Right atrium auricular region (tissue), 2 donors: ENCODE data around the gene ELMOD1. TPM values are rescaled to one million over a fixed set of nuclear protein-coding genes. Genes with fewer than 3 reads are reported as not detected.

Experiments used
- DNase-seq: peaks from one replicate; pipeline ENCODE4 v3.0.0-alpha.2; 2019; ENCODE audit warnings: low spot score
- H3K27ac ChIP-seq, 2 donors: fragments of 200-600 bp; sonication (generic); 1 replicate in 1 of 2; 2 replicates in 1 of 2; pipeline ENCODE4 v1.5.1; 2016 to 2019
- H3K27me3 ChIP-seq, 2 donors: fragments of 200-600 bp; sonication (generic); one replicate each; pipeline versions ENCODE4 v1.5.1 to v1.6.0; 2017 to 2019
- H3K36me3 ChIP-seq: fragments of 200-600 bp; sonication (generic); one replicate; pipeline ENCODE4 v1.5.1; 2016
- H3K4me1 ChIP-seq, 2 donors: fragments of 200-600 bp; sonication (generic); one replicate each; pipeline versions ENCODE4 v1.5.1 to v1.6.0; 2017 to 2019
- H3K4me3 ChIP-seq, 2 donors: fragments of 200-600 bp; sonication (generic); 1 replicate in 1 of 2; 2 replicates in 1 of 2; pipeline ENCODE4 v1.5.1; 2017 to 2019; ENCODE audit warnings: mild to moderate bottlenecking in 1 of 2, moderate library complexity in 1 of 2
- H3K9me3 ChIP-seq, 2 donors: fragments of 200-600 bp; sonication (generic); one replicate each; pipeline ENCODE4 v1.5.1; 2019
- CTCF ChIP-seq, 2 donors: fragments of 200-600 bp; sonication (generic); IDR thresholded peaks; one replicate each; pipeline ENCODE4 v1.5.1; 2019; ENCODE audit warnings: antibody characterized with exemption in 2 of 2
- total RNA-seq, 2 donors: library from RNA; depleted of rRNA; stranded (reverse); fragments of >200 nt; gene quantifications; one replicate each; pipeline ENCODE4 v1.1.0, GENCODE V29; 2016

ELMOD1 gene
- total RNA-seq, 2 donors from 2014 or later, result 4.2 to 10.4 TPM

- no peaks in the 10 kb centered on the region for H3K9me3 ChIP-seq
- peak overlapping the region; percentile 36 to 44 for H3K4me3 ChIP-seq
- H3K27ac ChIP-seq, result peak overlapping the region; percentile 38 to 79
- H3K4me1 ChIP-seq, result peaks cover 0 to 17% of the 10 kb centered on the region in 2 donors
- no peak for TF ChIP-seq CTCF (IDR thresholded peaks at IDR 0.05)
- no peak for DNase-seq
- H3K36me3 ChIP-seq, result no peaks in the 10 kb centered on the region
- no peaks in the 10 kb centered on the region for H3K27me3 ChIP-seq
Measured at GRCh38 chr11:107710301-107710700, 119.4 kb downstream of the ELMOD1 start.

- no peaks in the 10 kb centered on the region for H3K9me3 ChIP-seq
- TF ChIP-seq CTCF (IDR thresholded peaks at IDR 0.05), result no peak
- H3K27ac ChIP-seq, result peak within 1 kb of the TSS; percentile 38 to 79
- H3K27me3 ChIP-seq, result no peaks in the 10 kb centered on the region
- H3K4me3 ChIP-seq, result peak within 1 kb of the TSS; percentile 36 to 44
- peaks cover 0 to 7% of the 10 kb centered on the region in 2 donors for H3K4me1 ChIP-seq
- no peaks in the 10 kb centered on the region for H3K36me3 ChIP-seq
- DNase-seq, result no peak
Measured at GRCh38 chr11:107711861-107712755, 121.2 kb downstream of the ELMOD1 start, which contains the start of gene SLN. Gene SLN (minus strand): TSS chr11:107712056.

GRCh38 chr11:107713009-107713408 is 122.1 kb downstream of the ELMOD1 start:
- TF ChIP-seq CTCF (IDR thresholded peaks at IDR 0.05), result no peak
- peak overlapping the region; percentile 14 to 79 for H3K27ac ChIP-seq
- no peaks in the 10 kb centered on the region for H3K27me3 ChIP-seq
- no peak for DNase-seq
- H3K9me3 ChIP-seq, result no peaks in the 10 kb centered on the region
- no peaks in the 10 kb centered on the region for H3K36me3 ChIP-seq
- peaks cover 0 to 7% of the 10 kb centered on the region in 2 donors for H3K4me1 ChIP-seq
- no peak overlapping the region for H3K4me3 ChIP-seq

Other genes starting within 250 kb of the ELMOD1 start
- gene CWF19L2, start 133.3 kb upstream of the ELMOD1 start, total RNA-seq, result 1 to 10 TPM; 6.6 to 7.4 TPM
- 1 to 10 TPM; 3.4 to 4.9 TPM for gene ALKBH8, start 25.4 kb upstream of the ELMOD1 start, total RNA-seq
- gene SLN, start 120.9 kb downstream of the ELMOD1 start, total RNA-seq, result 1,000 to 10,000 TPM in 1 of 2 donors, 100 to 1,000 TPM in 1; 767 to 1,160 TPM